AG04449 (cell line): ENCODE measurements around the gene MRM1.

Source experiments
- CTCF ChIA-PET: fragments of 350-600 bp; formaldehyde crosslinking; extraction: SDS; loops from one replicate; lab custom pipeline; 2021; ENCODE audit warnings: antibody characterized with exemption; lab: Yijun Ruan, JAX
- POLR2A ChIA-PET: fragments of 400-600, 350-600 bp; formaldehyde crosslinking; extraction: SDS; loops from one replicate; lab custom pipeline; 2020; ENCODE audit warnings: antibody characterized with exemption, inconsistent platforms; lab: Yijun Ruan, JAX
- DNase-seq: peaks from one replicate; pipeline ENCODE4 v3.0.0-alpha.2; 2010; ENCODE audit warnings: low read depth, low spot score
- H3K4me3 ChIP-seq: 2 replicates; pipeline ENCODE4 v1.5.1; 2011; ENCODE audit warnings: low read depth, mild to moderate bottlenecking, control low read depth, low read length
- CTCF ChIP-seq: IDR thresholded peaks from one replicate; pipeline ENCODE4 v1.5.1; 2011; ENCODE audit warnings: mild to moderate bottlenecking, moderate library complexity, low read length, control low read depth, inconsistent platforms; ENCODE audit not compliant: insufficient read depth; ENCODE audit errors: missing control alignments

The MRM1 gene

GRCh38 chr17:36592716-36593321 lies 8.6 kb upstream of the MRM1 start:
- peak overlapping the region; percentile 68 for H3K4me3 ChIP-seq
- ChIA-PET POLR2A (interaction anchor here (0.6 to 2.7 kb wide), 2 partner anchors 9 to 64 kb away, joined by 3 to 23 read pairs; partner anchors contain the start of gene MRM1), CTCF (interaction anchor here (1.0 to 5.5 kb wide), 4 partner anchors 10 to 28 kb away, joined by 3 to 34 read pairs (median 4); no protein-coding TSS in a partner anchor)
- DNase-seq: no peak
- no peak for TF ChIP-seq CTCF

GRCh38 chr17:36593656-36594316 lies 7.6 kb upstream of the MRM1 start:
- ChIA-PET POLR2A (no interaction called here), CTCF (interaction anchor here (1.0 to 5.5 kb wide), 4 partner anchors 10 to 29 kb away, joined by 3 to 34 read pairs (median 4); no protein-coding TSS in a partner anchor)
- no peak overlapping the region for H3K4me3 ChIP-seq
- DNase-seq: no peak
- no peak for TF ChIP-seq CTCF

GRCh38 chr17:36594626-36595401 lies 6.6 kb upstream of the MRM1 start:
- H3K4me3 ChIP-seq: no peak overlapping the region
- no peak for TF ChIP-seq CTCF
- ChIA-PET POLR2A (no interaction called here), CTCF (interaction anchor here (0.5 to 5.5 kb wide), 2 partner anchors 9 to 72 kb away, joined by 3 to 34 read pairs; no protein-coding TSS in a partner anchor)
- no peak for DNase-seq

GRCh38 chr17:36597226-36597625 lies 4.2 kb upstream of the MRM1 start:
- ChIA-PET CTCF (interaction anchor here (1.6 kb wide), 1 partner anchor 776 kb away, joined by 4 read pairs; no protein-coding TSS in a partner anchor), POLR2A (no interaction called here)
- no peak for TF ChIP-seq CTCF
- H3K4me3 ChIP-seq: no peak overlapping the region
- no peak for DNase-seq

- CTCF ChIA-PET: interaction anchor here (1.2 to 7.0 kb wide), 3 partner anchors 12 to 775 kb away, joined by 3 to 82 read pairs (median 4); no protein-coding TSS in a partner anchor
- POLR2A ChIA-PET: no interaction called here
These were observed 3.3 kb upstream of the MRM1 start for GRCh38 chr17:36597866-36598777.

More at GRCh38 chr17:36597866-36598777, 3.3 kb upstream of the MRM1 start:
- no peak for TF ChIP-seq CTCF
- no peak for DNase-seq
- no peak overlapping the region for H3K4me3 ChIP-seq
